HEK293T (cell line): Measurements from ENCODE around the gene AKR7A2.

Experiments
- BHLHE40 ChIP-seq: fragments of 450-650 bp; IDR thresholded peaks from 2 replicates; pipeline ENCODE4 v1.6.1; 2016; ENCODE audit warnings: mild to moderate bottlenecking, moderate library complexity, borderline replicate concordance
- ELF4 ChIP-seq: fragments of 450-650 bp; IDR thresholded peaks from 2 replicates; pipeline ENCODE4 v1.6.1; 2017; ENCODE audit warnings: antibody characterized with exemption
- FOXA1 ChIP-seq: fragments of 450-650 bp; IDR thresholded peaks from 2 replicates; pipeline ENCODE4 v1.6.1; 2016; ENCODE audit warnings: mild to moderate bottlenecking
- FOXK2 ChIP-seq: fragments of 450-650 bp; IDR thresholded peaks from 2 replicates; pipeline ENCODE4 v1.6.1; 2016; ENCODE audit warnings: mild to moderate bottlenecking
- FOXM1 ChIP-seq: fragments of 450-650 bp; IDR thresholded peaks from 2 replicates; pipeline ENCODE4 v1.6.1; 2017; ENCODE audit warnings: mild to moderate bottlenecking, borderline replicate concordance
- HDGF ChIP-seq: fragments of 450-650 bp; IDR thresholded peaks from 2 replicates; pipeline ENCODE4 v1.6.1; 2017; ENCODE audit warnings: antibody characterized with exemption, borderline replicate concordance
- PKNOX1 ChIP-seq: fragments of 450-650 bp; IDR thresholded peaks from 2 replicates; pipeline ENCODE4 v1.6.1; 2016
- SP1 ChIP-seq: fragments of 450-650 bp; IDR thresholded peaks from 2 replicates; pipeline ENCODE4 v1.6.1; 2017
- TARDBP ChIP-seq: fragments of 450-650 bp; IDR thresholded peaks from 2 replicates; pipeline ENCODE4 v1.6.1; 2016
- ZNF384 ChIP-seq: fragments of 450-650 bp; IDR thresholded peaks from 2 replicates; pipeline ENCODE4 v1.6.1; 2016

- TF ChIP-seq PKNOX1: no peak
- TF ChIP-seq HDGF: no peak
- no peak for TF ChIP-seq ZNF384
- TF ChIP-seq TARDBP: no peak
- TF ChIP-seq ELF4: no peak
- TF ChIP-seq SP1: no peak
- TF ChIP-seq FOXM1: no peak
- TF ChIP-seq BHLHE40: no peak
- no peak for TF ChIP-seq FOXA1
- TF ChIP-seq FOXK2: no peak
Measured at GRCh38 chr1:19313636-19313959, 1.7 kb upstream of the AKR7A2 start.
